SK-MEL-5 (cell line): ENCODE measurements around the gene PHLPP1. TPM values are rescaled to one million over a fixed set of nuclear protein-coding genes. Genes with fewer than 3 reads are reported as not detected.
"Not testable (repeated sequence)": the region's sequence is repeated elsewhere in the genome, so short reads cannot be mapped to it uniquely, and the experiment has no call there.

Experiments used
- DNase-seq: peaks from one replicate; pipeline ENCODE4 v3.0.0-alpha.2; 2016; ENCODE audit warnings: low read depth, low spot score
- in situ Hi-C: cut with HindIII; loops from 2 replicates; pipeline ENCODE4 v1.10.0; 2016; ENCODE audit warnings: low sequenced_read_pairs, high pct_unique_total_duplicates, low pct_unique_long_range_greater_than_20kb
- polyA plus RNA-seq, 2 experiments: library from polyadenylated mRNA; depleted of rRNA; stranded (reverse); fragments of >200 nt; gene quantifications; 2 replicates each; pipeline ENCODE4 v1.2.3, GENCODE V29; 2015
- total RNA-seq: library from RNA; depleted of rRNA; stranded (reverse); fragments of >200 nt; shearing (Covaris generic); gene quantifications from 2 replicates; pipeline ENCODE4 v1.2.3, GENCODE V29; 2014; rRNA removed

Gene PHLPP1
- total RNA-seq, result 15.8 and 19.1 TPM in 2 replicates
- 18.7 and 25.5 TPM in 2 replicates for polyA plus RNA-seq (2015; cell fraction: cytosol; rRNA removed)
- polyA plus RNA-seq (2015; cell fraction: nucleus; rRNA removed), result 11.6 and 20.7 TPM in 2 replicates

DNA sequence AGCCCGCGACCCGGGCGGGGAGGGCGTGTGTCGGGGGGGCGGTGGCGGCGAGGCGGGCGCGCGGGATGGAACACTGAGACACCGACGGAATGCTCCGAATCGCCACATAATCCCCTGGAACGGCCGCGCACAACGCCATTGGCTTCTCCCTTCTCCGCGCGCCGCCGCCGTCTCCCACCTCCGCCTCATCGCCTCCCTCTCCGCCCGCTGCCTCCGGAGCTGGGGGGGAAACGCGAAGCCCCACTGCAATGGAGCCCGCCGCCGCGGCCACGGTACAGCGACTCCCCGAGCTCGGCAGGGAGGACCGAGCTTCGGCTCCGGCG, at the start of gene PHLPP1:
Gene PHLPP1, plus strand, starts transcription at position 106 of the 323 bp plus-strand sequence. Its CDS starts 143 bp downstream, at position 249.
- no peak for DNase-seq
- in situ Hi-C loops, result no loop called here

DNA sequence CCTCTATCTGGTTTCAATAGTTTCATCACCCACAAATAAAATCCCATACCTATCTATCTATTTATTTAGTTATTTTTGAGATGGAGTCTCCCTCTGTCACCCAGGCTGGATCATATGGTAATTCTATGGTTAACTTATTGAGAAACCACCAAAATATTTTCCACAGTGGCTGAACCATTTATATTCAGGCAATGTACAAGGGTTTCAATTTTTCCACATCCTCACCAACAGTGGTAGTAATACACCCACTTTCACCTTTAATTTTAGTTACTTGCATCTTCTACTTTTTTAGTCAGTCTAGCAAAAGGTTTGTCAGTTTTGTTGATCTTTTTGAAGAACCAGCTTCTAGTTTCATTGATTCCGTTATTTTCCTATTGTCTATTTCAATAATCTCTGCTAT, 46.1 kb upstream of the PHLPP1 start:
- DNase-seq, result no peak
- in situ Hi-C loops, result no loop called here

DNA sequence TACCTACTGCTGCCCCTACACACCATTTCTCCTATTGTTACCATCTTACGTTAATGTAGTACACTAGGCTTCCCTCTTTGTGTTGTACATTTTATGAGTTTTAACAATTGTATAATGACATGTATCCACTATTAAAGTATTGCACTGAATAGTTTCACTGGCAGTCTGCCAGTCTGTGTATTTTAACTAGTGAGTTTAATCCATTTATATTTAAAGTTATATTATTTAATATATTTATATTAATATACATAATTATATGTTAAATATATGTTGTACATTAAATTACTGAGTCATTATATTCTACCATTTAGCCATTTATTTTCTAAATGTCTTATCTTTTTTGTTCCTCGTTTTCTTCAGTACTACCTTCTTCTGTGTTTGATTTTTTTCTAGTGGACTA, 44.8 kb upstream of the PHLPP1 start:
- no peak for DNase-seq
- in situ Hi-C loops, result no loop called here

DNA sequence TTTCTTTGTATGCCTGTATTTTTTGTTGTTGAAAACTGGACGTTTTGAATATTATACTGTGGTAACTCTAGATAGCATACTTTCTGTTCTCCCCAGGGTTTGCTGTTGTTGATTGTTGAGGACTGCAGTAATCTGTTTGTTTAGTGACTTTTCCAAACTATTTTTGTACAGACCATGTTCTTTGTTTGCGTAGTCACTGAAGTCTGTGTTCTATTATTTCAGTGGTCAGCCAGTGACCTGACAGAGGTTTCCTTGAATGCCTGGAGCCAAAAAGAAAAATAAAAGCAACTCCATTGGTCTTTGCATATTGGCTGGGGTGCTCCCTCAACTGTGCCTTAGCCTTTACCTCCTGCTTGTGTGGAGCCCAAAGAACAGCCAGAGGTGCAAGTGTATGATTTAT, 42.7 kb upstream of the PHLPP1 start:
- peak; percentile 85 for DNase-seq
- in situ Hi-C loops, result no loop called here

DNA sequence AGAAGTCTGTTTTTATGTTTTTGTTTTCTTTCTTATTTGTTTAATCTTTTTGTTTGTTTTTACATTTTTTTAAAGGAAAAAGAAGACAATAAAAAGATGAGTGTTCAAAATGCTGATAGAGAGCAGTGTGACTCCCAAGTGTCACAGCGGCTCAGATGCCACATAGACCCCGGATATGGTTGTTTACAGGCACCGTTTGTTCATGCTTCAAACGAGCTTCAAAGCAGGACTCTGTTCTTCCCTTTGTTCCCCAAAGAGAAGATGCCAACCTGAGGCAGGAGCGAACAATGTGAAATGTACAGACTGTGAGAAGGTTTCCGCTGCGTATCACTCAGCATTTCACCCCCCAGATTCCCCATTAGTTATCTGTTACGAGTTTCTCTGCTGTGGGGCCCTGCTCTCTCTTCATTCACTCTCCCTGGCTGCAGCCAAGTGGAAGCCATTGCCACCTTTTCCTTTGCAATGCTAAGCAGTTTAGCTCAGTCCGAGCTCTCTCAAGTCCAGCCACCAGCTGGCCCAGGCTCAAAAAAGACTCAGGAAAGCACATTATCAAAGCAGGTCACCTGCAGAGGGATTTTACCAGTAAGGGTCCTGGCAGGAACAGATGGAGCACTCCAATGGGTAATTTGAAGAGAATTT, 36.4 kb upstream of the PHLPP1 start:
- in situ Hi-C loops, result no loop called here
- DNase-seq, result no peak

DNA sequence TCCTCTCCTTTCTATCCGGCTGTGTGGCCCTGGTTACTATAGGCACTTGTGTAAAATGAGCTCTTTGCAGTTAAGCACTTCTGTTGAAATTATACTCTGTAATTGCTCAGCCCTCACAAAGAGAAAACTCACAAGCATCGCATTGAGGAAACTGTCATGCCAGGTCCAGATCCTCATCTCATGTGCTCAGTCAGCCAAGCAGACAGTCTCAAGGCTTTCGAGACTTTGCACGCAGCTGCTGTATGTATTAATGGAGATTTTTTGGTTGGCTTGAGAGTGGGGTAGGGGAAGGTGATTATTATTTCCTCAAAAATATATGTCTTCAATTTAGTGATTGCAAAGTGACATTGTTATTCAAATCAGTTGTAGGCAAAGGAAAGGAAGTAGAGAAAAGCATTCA, 33.0 kb upstream of the PHLPP1 start:
- in situ Hi-C loops, result no loop called here
- DNase-seq, result no peak

DNA sequence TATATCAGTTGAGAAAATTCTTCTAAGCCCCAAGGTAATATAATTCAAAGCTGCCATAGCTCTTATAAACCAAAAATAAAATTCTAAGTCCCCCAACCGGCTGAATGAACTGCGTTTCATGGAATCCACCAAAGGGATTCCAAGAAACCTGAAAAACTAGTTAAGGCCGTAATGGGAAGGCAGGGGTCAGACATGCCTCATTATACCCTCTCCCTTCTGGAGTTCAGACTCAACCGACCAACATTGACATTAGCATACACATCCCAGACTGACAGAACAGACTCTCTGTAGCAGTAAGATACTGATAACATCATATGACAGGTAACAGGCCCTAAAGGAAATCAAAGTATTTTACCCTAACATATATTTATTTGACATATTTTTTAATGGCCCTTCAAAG, 31.4 kb upstream of the PHLPP1 start:
- DNase-seq, result no peak
- in situ Hi-C loops, result no loop called here

DNA sequence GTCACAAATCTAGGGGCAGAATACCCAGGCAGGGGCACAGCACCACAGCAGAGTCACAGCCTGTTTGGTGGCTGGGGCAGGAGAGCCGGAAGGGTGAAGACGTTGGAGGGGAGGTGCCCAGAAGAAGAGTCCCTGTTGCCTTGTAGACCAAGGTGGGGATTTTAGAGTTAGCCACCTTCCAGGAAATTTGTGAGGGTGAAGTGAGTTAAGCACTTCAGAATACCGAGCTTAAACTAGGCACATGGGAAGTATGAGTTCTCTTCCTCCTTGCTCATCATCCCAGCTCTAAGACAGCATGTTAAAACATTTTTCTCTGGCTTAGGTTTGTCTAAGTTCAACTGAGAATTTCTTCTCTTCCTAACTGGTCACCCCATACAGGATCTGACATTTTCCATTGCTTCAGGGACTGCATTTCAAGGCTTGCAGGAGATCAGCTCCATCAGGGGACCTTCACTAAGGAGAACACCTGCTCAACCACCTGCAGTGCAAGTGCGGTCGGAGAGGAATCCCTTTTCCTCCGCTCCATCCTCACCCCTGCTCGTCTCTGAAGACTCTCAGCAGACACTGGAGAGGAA, 26.5 kb upstream of the PHLPP1 start:
- DNase-seq, result no peak
- in situ Hi-C loops, result no loop called here

DNA sequence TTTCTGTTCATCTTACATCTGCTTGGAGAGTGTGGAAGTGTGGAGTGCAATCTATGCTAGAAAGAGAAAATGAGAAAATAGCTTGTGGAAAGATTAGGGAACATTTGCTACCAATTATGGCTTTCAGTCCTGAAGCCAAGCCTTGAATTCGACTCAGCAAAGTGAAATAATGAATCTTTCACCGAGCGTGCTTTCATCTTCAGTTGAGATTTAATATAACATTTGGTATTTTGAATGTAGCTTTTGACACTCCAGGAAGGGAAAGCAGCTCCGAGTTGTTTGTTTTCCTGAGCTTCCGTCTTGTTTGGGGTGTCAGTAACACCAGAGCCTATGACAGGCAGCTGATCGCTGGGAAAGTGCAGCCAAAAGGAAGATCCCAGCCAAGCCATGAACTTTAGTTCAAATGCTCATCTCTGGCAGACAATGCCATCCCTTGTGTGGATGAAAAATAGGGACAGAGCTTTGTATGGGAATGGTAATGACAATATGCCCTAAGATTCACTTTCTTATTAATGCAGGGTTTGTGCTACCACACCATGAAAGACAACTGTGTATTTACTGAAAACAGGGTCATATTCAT, 25.0 kb upstream of the PHLPP1 start:
- in situ Hi-C loops, result no loop called here

DNA sequence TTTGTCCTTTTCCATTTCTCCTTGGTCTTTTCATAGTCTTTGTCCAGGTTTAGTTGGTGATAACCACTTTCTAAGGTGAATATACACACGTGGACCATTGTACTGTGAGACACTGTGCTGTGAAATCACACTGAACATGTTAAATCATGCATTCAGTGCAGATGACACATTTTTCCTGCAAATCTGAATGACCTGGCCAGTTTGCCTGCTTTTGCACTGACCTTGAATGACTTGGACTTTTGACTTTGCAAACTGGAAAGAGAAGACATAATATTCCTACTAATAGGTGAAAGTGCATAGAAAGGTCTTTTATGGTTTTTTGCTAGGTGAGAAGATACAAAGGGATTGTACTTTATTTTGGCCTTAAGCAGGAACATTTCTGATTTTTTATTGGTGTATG, 21.7 kb upstream of the PHLPP1 start:
- in situ Hi-C loops, result no loop called here
- no peak for DNase-seq

More for the DNA sequence above, 25.0 kb upstream of the PHLPP1 start:
- peak; percentile 98 for DNase-seq

DNA sequence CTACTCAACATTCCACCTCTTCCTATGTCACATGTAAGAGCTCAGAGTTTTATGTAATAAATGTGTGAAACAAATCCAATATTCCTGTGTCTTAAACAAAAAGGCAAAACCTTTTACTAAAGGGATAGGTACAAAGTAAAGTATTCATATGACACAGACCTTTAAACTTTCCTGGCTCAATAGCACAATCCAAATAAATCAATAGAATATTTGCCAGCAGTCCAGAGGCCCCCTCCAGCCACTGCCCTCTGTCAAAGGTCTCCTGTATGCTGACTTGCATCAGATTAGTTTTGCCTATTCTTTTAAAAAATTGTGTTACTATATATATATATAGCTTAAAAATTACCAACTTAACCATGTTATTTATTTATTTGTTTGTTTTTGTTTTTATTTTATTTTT, 17.7 kb upstream of the PHLPP1 start:
- in situ Hi-C loops, result no loop called here
- DNase-seq, result no peak

DNA sequence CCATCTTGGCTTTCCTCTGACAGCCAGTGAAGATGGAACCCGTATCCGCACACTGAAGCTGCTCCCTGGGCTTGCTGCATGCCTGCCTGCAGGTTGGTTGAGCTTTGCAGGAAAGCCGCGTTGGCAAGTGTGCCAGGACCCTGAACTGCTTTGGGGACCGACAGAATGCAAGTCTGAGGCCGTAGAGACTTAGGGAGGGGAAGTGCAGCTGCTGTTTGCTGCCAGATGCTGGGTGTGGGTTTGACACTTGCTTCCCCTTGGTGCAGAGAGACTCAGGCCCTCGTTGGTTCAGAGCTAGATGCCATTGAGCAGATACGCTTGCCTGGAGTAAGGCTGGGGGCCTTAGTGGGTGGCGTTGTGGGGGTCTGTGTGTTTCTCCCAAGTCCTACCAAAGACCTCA, 13.1 kb upstream of the PHLPP1 start:
- in situ Hi-C loops, result no loop called here
- no peak for DNase-seq

DNA sequence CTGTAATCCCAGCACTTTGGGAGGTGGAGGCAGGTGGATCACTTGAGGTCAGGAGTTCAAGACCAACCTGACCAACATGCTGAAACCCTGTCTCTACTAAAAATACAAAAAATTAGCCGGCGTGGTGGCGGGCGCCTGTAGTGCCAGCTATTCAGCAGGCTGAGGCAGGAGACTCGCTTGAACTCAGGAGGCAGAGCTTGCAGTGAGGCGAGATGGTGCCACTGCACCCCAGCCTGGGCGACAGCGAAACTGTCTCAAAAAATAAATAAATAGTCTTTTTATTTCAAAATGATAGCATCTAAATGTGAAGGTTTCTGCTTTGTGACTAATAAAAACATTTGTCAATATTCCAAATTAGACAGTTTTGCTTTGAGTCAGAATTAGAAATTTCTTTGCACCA, 8.5 kb upstream of the PHLPP1 start:
- DNase-seq, in situ Hi-C loops: not testable (repeated sequence)

DNA sequence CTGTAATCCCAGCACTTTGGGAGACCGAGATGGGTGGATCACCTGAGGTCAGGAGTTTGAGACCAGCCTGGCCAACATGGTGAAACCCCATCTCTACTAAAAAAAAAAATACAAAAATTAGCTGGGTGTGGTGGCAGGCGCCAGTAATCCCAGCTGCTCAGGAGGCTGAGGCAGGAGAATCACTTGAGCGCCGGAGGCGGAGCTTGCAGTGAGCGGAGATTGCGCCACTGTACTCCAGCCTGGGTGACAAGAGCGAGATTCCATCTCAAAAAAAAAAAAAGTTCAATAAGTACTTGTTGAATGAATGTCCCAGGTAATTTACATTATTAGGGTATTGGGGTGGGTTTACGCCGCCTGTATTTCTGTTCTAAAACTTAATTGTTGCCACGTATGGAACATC, 5.4 kb upstream of the PHLPP1 start:
- in situ Hi-C loops, DNase-seq: not testable (repeated sequence)

DNA sequence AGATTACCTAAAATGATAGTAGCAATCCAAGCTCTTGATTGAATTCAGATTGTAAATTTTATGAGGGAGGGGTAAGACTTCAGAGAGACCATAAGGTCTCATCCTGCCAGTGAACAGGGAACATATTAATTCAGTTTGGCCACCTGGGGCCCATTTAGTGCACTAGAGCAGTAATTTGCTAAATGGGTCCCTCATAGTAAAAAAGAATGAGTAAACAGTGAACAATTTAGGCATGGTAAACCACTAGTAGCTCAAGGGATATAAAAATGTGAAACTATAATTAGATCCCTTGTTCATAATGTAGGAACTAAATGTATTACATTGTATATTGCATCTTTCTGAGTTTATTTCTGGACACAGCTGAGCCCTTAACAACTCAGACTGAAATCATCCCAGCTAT, 4.9 kb upstream of the PHLPP1 start:
- in situ Hi-C loops, result no loop called here
- peak; percentile 72 for DNase-seq

DNA sequence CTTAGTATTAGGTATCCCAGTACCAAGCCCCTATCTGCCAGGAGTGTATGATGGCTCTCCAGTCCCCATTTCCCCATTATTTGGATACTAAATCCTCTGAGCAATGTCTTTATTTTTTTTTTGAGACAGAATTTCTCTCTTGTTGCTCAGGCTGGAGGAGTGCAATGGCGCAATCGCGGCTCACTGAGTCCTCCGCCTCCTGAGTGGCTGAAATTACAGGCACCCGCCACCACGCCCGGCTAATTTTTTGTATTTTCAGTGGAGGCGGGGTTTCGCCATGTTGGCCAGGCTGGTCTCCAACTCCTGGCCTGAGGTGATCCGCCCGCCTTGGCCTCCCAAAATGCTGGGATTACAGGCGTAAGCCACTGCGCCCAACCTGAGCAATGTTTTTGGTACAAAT, 3.6 kb upstream of the PHLPP1 start:
- in situ Hi-C loops, result no loop called here
- no peak for DNase-seq

DNA sequence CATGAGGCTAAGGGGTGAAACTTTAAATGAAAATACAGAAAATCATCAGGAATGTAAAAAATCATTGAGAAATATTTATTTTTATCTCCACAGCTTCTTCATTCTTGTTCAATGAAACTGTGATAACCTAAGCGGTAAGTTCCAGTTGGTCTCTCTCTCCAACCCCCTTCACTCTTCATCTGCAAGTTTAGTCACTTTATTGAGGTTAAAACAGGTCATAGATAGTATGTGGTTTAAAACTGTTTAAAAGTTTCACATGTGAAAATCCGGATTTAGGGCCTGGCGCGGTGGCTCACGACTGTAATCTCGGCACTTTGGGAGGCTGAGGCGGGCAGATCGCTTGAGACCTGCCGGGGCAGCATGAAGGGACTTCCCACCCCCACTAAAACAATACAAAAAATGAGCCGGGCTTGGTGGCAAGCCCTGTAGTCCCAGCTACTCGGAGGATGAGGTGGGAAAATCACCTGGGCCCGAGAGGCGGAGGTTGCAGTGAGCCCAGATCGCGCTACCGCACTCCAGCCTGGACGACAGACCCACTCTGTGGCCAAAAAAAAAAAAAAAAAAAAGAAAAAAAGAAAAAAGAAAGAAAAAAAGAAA, 1.6 kb upstream of the PHLPP1 start:
- no peak for DNase-seq
- in situ Hi-C loops, result no loop called here

DNA sequence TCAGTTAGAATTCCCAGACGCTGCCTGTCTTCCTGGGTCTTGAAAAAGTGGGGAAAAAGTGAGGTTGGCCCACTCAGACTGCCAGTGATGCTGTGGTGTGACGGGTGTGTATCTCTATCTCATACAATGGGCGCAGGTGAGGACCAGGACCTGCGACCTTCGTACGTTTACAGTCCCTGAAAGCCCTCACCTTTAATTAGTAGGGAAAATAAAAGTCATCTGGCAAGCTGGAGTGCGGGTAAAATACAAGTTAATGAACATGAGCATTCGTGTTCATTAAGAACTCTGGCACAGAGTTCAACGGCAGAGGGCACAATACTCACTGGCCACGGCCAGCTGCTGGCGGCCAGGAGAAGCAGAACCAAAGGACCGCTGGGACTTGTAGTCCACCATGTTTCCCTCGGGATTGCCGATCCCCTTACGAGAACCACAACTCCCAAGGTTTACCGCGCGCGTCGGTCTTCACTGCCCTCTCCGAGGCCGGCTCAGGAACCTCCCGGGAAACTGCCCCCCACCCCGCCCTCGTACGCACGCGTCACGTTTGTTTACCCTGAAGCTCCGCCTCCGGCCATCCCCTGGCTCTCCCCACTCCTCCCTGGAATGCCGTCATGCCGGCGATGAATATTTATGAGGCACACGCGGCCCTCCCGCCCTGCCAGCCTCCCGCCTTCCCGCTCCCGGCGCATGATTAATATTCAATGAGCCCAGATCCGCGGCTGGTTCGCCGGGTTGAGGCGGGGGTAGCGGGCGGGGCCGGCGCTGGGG, 488 bp upstream of the PHLPP1 start:
- in situ Hi-C loops, result no loop called here
- peak; percentile 99 for DNase-seq
